C4-2B (cell line): ENCODE measurements around the gene LYRM1.
A peak's percentile ranks its signal among the peaks of the same experiment; 100 is the strongest.

ENCODE experiments used
- CTCF ChIP-seq: fragments of 450-650 bp; conservative IDR thresholded peaks from 2 replicates; pipeline ENCODE4 v1.5.1; 2017; ENCODE audit warnings: mild to moderate bottlenecking
- ZFX ChIP-seq: fragments of 450-650 bp; IDR thresholded peaks from 2 replicates; pipeline ENCODE4 v1.6.1; 2017

DNA sequence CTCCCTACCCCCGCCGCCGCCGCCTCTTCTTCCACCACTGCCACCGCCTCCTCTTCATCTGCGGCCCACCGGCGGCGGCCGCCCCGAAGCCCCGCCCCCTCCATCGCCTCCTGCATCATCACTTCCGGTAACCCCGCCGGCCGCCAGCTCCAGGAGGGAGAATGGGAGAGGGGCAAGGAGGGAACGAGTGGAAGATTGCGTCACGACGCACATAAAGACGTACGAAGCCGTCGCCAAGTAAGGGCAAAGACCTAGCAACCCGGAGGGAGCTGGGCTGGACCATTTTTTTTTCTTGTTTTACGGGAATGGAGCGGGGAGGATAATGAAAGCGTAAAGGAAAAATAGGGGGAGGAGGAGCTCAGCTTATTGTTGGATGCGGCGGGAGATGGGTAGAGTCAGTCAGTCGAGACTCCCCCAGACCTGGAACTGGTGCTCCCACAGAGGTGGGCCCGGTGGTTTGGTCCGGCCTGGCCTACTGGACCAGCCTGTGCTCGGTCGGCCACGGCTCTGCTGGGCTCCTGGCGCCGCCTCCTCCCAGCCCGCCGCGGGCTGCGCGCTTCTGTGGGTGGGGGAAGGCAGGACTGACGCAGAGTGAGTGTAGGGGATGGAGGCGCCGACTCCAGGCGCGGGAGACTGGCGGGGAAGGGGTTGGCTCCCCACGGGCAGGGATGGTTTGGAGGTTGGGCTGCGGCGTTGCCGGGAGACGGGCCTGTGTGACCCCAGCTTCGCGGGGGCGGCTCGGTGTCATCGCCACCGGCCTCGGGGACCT lies at the start of gene LYRM1, which contains the start of gene DCUN1D3:
- TF ChIP-seq CTCF (no peak), ZFX (peak; percentile 66)
